Measurements from ENCODE around the gene C1orf159.

GRCh38 chr1:1067284-1067859 lies 48.5 kb downstream of the C1orf159 start:
- TF ChIP-seq, protein P1, sequence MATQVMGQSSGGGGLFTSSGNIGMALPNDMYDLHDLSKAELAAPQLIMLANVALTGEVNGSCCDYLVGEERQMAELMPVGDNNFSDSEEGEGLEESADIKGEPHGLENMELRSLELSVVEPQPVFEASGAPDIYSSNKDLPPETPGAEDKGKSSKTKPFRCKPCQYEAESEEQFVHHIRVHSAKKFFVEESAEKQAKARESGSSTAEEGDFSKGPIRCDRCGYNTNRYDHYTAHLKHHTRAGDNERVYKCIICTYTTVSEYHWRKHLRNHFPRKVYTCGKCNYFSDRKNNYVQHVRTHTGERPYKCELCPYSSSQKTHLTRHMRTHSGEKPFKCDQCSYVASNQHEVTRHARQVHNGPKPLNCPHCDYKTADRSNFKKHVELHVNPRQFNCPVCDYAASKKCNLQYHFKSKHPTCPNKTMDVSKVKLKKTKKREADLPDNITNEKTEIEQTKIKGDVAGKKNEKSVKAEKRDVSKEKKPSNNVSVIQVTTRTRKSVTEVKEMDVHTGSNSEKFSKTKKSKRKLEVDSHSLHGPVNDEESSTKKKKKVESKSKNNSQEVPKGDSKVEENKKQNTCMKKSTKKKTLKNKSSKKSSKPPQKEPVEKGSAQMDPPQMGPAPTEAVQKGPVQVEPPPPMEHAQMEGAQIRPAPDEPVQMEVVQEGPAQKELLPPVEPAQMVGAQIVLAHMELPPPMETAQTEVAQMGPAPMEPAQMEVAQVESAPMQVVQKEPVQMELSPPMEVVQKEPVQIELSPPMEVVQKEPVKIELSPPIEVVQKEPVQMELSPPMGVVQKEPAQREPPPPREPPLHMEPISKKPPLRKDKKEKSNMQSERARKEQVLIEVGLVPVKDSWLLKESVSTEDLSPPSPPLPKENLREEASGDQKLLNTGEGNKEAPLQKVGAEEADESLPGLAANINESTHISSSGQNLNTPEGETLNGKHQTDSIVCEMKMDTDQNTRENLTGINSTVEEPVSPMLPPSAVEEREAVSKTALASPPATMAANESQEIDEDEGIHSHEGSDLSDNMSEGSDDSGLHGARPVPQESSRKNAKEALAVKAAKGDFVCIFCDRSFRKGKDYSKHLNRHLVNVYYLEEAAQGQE (IDR thresholded peaks at IDR 0.05) = no peak
- TF ChIP-seq, protein P2, sequence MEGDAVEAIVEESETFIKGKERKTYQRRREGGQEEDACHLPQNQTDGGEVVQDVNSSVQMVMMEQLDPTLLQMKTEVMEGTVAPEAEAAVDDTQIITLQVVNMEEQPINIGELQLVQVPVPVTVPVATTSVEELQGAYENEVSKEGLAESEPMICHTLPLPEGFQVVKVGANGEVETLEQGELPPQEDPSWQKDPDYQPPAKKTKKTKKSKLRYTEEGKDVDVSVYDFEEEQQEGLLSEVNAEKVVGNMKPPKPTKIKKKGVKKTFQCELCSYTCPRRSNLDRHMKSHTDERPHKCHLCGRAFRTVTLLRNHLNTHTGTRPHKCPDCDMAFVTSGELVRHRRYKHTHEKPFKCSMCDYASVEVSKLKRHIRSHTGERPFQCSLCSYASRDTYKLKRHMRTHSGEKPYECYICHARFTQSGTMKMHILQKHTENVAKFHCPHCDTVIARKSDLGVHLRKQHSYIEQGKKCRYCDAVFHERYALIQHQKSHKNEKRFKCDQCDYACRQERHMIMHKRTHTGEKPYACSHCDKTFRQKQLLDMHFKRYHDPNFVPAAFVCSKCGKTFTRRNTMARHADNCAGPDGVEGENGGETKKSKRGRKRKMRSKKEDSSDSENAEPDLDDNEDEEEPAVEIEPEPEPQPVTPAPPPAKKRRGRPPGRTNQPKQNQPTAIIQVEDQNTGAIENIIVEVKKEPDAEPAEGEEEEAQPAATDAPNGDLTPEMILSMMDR (IDR thresholded peaks at IDR 0.05; ENCODE audit: low read depth, low read length, missing input control) = no peak
- TF ChIP-seq MAX (IDR thresholded peaks at IDR 0.05) = no peak
- TF ChIP-seq EGR1 (IDR thresholded peaks at IDR 0.05; ENCODE audit: low read depth in 2 of 2) = no peak
- TF ChIP-seq RXRA (IDR thresholded peaks at IDR 0.05) = no peak
- TF ChIP-seq SP1 (IDR thresholded peaks at IDR 0.05) = no peak
- no peak for TF ChIP-seq YY1 (IDR thresholded peaks at IDR 0.05)
- no peak for TF ChIP-seq NR2F2 (IDR thresholded peaks at IDR 0.05)
- TF ChIP-seq TAF1 (conservative IDR thresholded peaks at IDR 0.05) = no peak
- no peak for TF ChIP-seq HNF4A (conservative IDR thresholded peaks at IDR 0.05)
- TF ChIP-seq HNF4G (IDR thresholded peaks at IDR 0.05) = no peak

All from liver (tissue), 3 donors.